Retinal pigment epithelial cell (primary cell): ENCODE measurements around the gene TYK2.
"Not testable (repeated sequence)": the region's sequence is repeated elsewhere in the genome, so short reads cannot be mapped to it uniquely, and the experiment has no call there.

Experiments used
- DNase-seq: peaks from one replicate; pipeline ENCODE4 v3.0.0-alpha.2; 2010; ENCODE audit warnings: low read depth
- H3K4me3 ChIP-seq: 2 replicates; pipeline ENCODE4 v1.5.1; 2011; ENCODE audit warnings: mild to moderate bottlenecking, low read length, control low read depth, moderate library complexity
- TF ChIP-seq, protein P1 (sequence below): conservative IDR thresholded peaks from 2 replicates; pipeline ENCODE4 v1.5.1; 2011; ENCODE audit warnings: low read depth, low read length, control low read depth, inconsistent platforms

TYK2 gene

DNA sequence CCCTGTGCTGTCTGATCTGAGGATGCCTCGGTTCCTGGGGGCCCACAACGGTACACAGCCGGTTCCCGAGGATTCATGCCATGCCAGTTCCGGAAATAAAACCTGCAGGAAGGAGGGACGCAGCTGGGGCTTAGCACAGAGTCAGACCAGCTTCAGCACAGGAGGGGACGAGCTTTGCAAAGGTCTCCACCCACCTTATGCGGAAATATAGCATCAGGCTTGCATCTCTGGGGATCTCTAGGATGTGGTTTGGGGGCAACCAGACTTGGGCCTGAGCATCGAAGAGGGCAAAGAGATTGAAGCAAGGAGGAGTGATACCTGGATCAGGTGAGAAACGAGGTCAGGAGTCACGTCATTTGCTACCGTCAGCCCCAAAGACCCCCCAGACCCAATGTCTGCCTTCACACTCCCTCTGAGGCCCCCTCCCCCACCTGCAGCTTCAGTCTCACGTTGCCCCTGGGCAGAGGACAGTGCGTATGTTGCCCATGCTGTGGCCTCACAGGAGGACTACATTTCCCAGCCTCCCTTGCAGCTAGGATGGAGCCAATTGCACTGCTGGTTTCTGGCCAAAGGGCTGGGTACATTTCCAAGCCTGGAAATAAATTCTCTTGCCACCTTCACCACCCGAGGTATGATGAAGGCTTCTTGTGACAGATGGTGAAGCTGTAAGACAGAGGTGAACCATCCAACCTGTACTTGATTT lies 12.1 kb downstream of the TYK2 start:
- DNase-seq: no peak
- TF ChIP-seq, protein P1, sequence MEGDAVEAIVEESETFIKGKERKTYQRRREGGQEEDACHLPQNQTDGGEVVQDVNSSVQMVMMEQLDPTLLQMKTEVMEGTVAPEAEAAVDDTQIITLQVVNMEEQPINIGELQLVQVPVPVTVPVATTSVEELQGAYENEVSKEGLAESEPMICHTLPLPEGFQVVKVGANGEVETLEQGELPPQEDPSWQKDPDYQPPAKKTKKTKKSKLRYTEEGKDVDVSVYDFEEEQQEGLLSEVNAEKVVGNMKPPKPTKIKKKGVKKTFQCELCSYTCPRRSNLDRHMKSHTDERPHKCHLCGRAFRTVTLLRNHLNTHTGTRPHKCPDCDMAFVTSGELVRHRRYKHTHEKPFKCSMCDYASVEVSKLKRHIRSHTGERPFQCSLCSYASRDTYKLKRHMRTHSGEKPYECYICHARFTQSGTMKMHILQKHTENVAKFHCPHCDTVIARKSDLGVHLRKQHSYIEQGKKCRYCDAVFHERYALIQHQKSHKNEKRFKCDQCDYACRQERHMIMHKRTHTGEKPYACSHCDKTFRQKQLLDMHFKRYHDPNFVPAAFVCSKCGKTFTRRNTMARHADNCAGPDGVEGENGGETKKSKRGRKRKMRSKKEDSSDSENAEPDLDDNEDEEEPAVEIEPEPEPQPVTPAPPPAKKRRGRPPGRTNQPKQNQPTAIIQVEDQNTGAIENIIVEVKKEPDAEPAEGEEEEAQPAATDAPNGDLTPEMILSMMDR: no peak
- H3K4me3 ChIP-seq: no peak overlapping the region

DNA sequence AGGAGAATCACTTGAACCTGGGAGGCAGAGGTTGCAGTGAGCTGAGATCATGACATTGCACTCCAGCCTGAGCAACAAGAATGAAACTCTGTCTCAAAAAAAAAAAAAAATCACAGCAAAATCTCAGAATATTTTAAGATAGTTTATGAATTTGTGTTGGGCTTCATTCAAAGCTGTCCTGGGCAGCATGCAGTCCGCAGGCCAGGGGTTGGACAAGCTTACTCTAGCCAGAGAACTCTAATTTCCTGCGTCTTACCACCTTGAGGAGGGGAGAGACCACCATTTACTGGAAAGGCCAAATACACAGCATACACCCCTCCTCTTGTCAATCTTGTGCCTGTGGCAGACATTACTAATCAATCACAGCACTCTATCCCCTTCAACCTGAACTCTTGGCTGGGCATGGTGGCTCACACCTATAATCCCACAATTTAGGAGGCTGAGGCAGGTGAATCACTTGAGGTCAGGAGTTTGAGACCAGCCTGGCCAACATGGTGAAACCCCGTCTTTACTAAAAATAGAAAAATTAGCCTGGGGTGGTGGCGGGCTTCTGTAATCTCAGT lies 13.3 kb downstream of the TYK2 start:
- DNase-seq: not testable (repeated sequence)

DNA sequence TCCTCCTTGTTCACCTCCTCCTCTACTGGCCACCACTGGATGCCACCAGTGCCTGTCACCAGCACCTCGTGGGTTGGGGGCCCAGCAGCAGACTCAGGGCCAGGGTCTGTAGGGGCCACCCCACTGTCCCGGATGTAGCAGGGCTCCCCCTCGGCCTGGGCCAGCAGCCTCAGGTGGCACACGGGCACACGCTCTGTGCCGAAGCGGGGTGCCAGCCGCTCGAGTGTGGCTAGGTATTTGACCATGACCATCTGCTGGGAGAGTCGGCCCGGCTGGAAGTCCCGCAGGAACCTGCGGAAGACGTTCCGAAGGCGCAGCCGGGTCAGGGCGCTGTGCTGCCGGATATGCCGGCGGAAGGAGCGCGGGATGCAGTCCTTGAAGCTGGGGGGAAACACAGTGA lies 14.9 kb downstream of the TYK2 start:
- DNase-seq: no peak
- no peak overlapping the region for H3K4me3 ChIP-seq
- TF ChIP-seq, protein P1: no peak

More for the DNA sequence above, 13.3 kb downstream of the TYK2 start:
- not testable (repeated sequence) for H3K4me3 ChIP-seq

DNA sequence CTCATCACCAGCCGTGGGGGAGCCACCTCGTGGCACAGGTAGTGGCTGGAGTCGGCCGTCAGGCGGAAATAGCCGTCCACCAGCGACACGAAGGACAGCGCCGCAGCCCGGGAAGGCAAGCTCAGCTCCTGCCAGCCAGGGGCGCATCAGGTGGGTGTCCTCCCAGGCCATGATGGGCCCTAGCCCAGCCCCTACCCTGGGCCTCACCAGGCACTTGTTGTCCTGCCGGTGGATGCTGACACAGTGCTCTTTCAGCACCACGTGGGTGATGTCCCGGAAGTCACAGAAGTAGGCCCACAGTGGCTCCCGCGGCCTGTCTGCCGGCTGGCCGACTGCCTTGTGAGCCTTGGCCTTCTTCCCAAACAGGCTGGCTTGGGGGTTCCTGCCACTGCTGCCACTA lies 15.7 kb downstream of the TYK2 start:
- TF ChIP-seq, protein P1: no peak
- no peak for DNase-seq
- no peak overlapping the region for H3K4me3 ChIP-seq

DNA sequence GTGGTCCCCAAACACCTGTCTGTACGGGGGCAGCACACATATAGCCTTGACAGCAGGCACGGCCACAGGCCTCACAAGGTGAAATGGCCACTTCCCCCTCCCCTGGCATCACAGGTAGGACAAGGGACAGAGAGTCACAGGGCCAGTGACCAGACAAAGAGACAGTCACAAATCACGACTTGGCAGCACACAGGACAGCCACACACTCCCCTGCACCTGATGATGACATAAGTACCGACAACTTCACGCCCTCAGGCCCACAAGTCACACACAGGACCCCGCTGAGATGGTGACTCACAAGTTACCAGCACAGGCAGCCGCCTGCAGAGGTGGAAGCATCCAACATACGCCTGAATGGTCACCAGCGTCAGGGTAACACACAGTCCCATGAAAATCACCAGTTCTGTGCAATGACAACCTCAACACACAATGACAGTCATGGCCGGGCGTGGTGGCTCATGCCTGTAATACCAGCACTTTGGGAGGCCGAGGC lies 16.5 kb downstream of the TYK2 start:
- DNase-seq: no peak
- TF ChIP-seq, protein P1: no peak
- no peak overlapping the region for H3K4me3 ChIP-seq

DNA sequence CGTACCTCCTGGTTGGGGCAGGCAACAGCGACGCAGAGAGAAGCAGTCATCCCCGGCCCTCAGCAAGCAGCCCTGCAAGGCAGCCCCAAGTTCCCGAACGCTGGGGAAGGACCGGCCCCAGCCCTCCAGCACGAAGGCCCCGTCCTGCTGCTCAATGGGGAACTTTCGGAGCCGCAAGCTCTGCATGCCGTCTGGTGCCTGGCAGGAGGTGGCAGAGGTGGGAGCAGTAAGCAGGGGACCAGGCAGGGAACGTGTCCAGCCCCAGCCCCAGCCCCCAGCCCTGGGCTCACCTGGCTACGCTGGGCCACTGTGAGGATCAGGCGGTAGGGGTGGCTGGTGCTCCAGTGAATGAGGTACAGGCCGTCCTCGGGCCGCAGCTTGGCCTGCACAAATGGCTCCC lies 18.1 kb downstream of the TYK2 start:
- no peak for DNase-seq
- TF ChIP-seq, protein P1: no peak
- H3K4me3 ChIP-seq: no peak overlapping the region

DNA sequence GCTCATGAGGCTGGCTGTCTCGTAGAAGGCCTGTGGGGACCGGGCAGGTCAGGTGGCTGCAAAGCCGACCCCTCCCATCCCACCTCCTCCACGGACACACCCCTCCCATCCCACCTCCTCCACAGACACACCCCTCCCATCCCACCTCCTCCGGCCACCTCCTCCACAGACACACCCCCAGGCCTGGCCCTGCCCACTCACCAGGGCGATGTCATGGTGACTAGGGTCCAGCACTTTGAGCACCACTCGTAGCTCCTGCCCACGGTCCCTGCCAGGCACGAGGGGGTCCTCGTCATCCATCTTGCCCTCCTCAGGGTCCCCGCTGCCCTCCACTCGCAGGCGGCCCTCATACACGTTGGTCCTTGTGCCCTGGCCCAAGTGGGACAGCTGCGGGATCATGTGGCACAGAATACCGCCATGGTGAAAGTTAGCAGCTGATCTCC lies 18.8 kb downstream of the TYK2 start:
- H3K4me3 ChIP-seq: no peak overlapping the region
- TF ChIP-seq, protein P1: no peak
- no peak for DNase-seq
